ENCODE data around the gene SNAPC3.
A peak's percentile ranks its signal among the peaks of the same experiment; 100 is the strongest.

The SNAPC3 gene

DNA sequence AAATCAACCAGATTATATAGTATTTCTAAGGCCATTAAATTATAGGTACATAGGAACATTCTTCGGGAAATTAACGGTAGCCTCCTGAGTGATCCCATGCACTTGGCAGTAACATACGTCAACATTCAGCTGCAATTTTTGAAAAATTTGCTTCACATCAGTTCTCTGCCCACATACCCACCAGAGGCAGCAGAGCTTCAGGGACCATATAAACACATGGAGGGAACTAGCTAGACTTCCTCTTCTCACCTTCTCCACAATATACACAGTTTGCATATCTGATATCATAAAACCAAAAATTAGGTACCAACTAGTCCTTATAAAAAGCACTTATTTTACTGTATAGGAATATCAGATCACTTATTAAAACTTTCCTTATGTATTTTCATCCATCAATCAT is 83.2 kb downstream of the SNAPC3 start:
- Histone ChIP-seq H3K9me3 (replicated peaks; ENCODE audit: insufficient read depth, low read length) (no peaks in the 10 kb centered on the region), H3K79me2 (ENCODE audit: low read length) (peaks cover 38% of the 10 kb centered on the region), H3K27me3 (replicated peaks; ENCODE audit: insufficient read depth, low read length) (no peaks in the 10 kb centered on the region), H3F3A (ENCODE audit: insufficient read depth, low read length) (0 out of 2 replicates have a peak, but pooled peaks cover under 1% of the 10 kb centered on the region), H3K4me1 (ENCODE audit: low read length) (no peaks in the 10 kb centered on the region), H3K9me2 (replicated peaks; ENCODE audit: insufficient read depth, low read length) (no peaks in the 10 kb centered on the region), H3K9ac (ENCODE audit: low read length) (no peak overlapping the region), H3K27ac (ENCODE audit: low read length) (no peak overlapping the region), H3K4me2 (ENCODE audit: low read depth, low read length) (no peak overlapping the region), H4K20me1 (ENCODE audit: insufficient read depth, low read length) (no peaks in the 10 kb centered on the region), H3K4me3 (ENCODE audit: low read length) (no peak overlapping the region), H2AFZ (ENCODE audit: low read length) (no peak overlapping the region), H3K36me3 (replicated peaks; ENCODE audit: insufficient read depth, low read length) (no peaks in the 10 kb centered on the region; the same call in none of the 2 replicates)
- no peak for DNase-seq
- TF ChIP-seq CTCF (IDR thresholded peaks at IDR 0.05; ENCODE audit: low read length) = no peak
- TF ChIP-seq EZH2 (optimal IDR thresholded peaks at IDR 0.05; ENCODE audit: low read depth, low read length) = no peak

- Histone ChIP-seq H3K9me3 (replicated peaks; ENCODE audit: insufficient read depth, low read length) (no peaks in the 10 kb centered on the region), H3K4me1 (ENCODE audit: low read length) (no peaks in the 10 kb centered on the region), H3K4me3 (ENCODE audit: low read length) (peak overlapping the region; percentile 73), H2AFZ (ENCODE audit: low read length) (0 out of 2 replicates have a peak overlapping the region, but pooled peaks have one; percentile 31), H3K36me3 (replicated peaks; ENCODE audit: insufficient read depth, low read length) (no peaks in the 10 kb centered on the region; the same call in none of the 2 replicates), H3K9ac (ENCODE audit: low read length) (peak overlapping the region; percentile 78), H3K27ac (ENCODE audit: low read length) (peak overlapping the region; percentile 92; the same call in 1 of the 2 replicates), H3K4me2 (ENCODE audit: low read depth, low read length) (peak overlapping the region; percentile 65), H3K27me3 (replicated peaks; ENCODE audit: insufficient read depth, low read length) (no peaks in the 10 kb centered on the region), H3K9me2 (replicated peaks; ENCODE audit: insufficient read depth, low read length) (no peaks in the 10 kb centered on the region), H3F3A (ENCODE audit: insufficient read depth, low read length) (peaks cover 7% of the 10 kb centered on the region), H3K79me2 (ENCODE audit: low read length) (peaks cover 31% of the 10 kb centered on the region), H4K20me1 (ENCODE audit: insufficient read depth, low read length) (no peaks in the 10 kb centered on the region)
- peak; percentile 34 for DNase-seq
- no peak for TF ChIP-seq CTCF (IDR thresholded peaks at IDR 0.05; ENCODE audit: low read length)
- TF ChIP-seq EZH2 (optimal IDR thresholded peaks at IDR 0.05; ENCODE audit: low read depth, low read length) = no peak
- no peak for TF ChIP-seq EZH2phosphoT487 (IDR thresholded peaks at IDR 0.05; ENCODE audit: low read length)
These were observed 87.5 kb downstream of the SNAPC3 start for GRCh38 chr9:15509931-15510788.

- Histone ChIP-seq H3K79me2 (ENCODE audit: low read length) (peaks cover 31% of the 10 kb centered on the region), H3K4me2 (ENCODE audit: low read depth, low read length) (peak within 1 kb of the TSS; percentile 65), H3K27ac (ENCODE audit: low read length) (peak within 1 kb of the TSS; percentile 92), H3K27me3 (replicated peaks; ENCODE audit: insufficient read depth, low read length) (no peaks in the 10 kb centered on the region), H3K36me3 (replicated peaks; ENCODE audit: insufficient read depth, low read length) (no peaks in the 10 kb centered on the region; the same call in 1 of the 2 replicates), H3K9ac (ENCODE audit: low read length) (peak within 1 kb of the TSS; percentile 78), H3K4me1 (ENCODE audit: low read length) (no peaks in the 10 kb centered on the region), H3K9me3 (replicated peaks; ENCODE audit: insufficient read depth, low read length) (no peaks in the 10 kb centered on the region), H3K4me3 (ENCODE audit: low read length) (peak within 1 kb of the TSS; percentile 73), H2AFZ (ENCODE audit: low read length) (peak within 1 kb of the TSS; percentile 31), H3K9me2 (replicated peaks; ENCODE audit: insufficient read depth, low read length) (no peaks in the 10 kb centered on the region), H4K20me1 (ENCODE audit: insufficient read depth, low read length) (no peaks in the 10 kb centered on the region), H3F3A (ENCODE audit: insufficient read depth, low read length) (peaks cover 7% of the 10 kb centered on the region)
- DNase-seq = peak; percentile 78
- TF ChIP-seq CTCF (IDR thresholded peaks at IDR 0.05; ENCODE audit: low read length) (no peak), EZH2phosphoT487 (IDR thresholded peaks at IDR 0.05; ENCODE audit: low read length) (no peak), EZH2 (optimal IDR thresholded peaks at IDR 0.05; ENCODE audit: low read depth, low read length) (no peak)
These were observed 88.3 kb downstream of the SNAPC3 start, which contains the start of gene PSIP1 for GRCh38 chr9:15510789-15511575. Gene PSIP1 (minus strand): TSS chr9:15510970. CDS start chr9:15510188, 782 bp downstream.
